IPS DF 6.9 (cell line): ENCODE measurements around the gene PDLIM4.

ENCODE experiments used
- DNase-seq: peaks from one replicate; pipeline ENCODE4 v3.0.0-alpha.2; 2013; ENCODE audit warnings: low read depth, low spot score
- H3K27ac ChIP-seq: one replicate; pipeline ENCODE4 v1.5.1; 2013; ENCODE audit warnings: low read length, control low read depth
- H3K27me3 ChIP-seq: 2 replicates; pipeline ENCODE4 v1.6.1; 2013; ENCODE audit warnings: mild to moderate bottlenecking, low read length; ENCODE audit not compliant: control insufficient read depth, insufficient read depth
- H3K36me3 ChIP-seq: 2 replicates; pipeline ENCODE4 v1.6.1; 2013; ENCODE audit warnings: low read length; ENCODE audit not compliant: control insufficient read depth, insufficient read depth
- H3K4me1 ChIP-seq: 2 replicates; pipeline ENCODE4 v1.6.1; 2013; ENCODE audit warnings: low read length; ENCODE audit not compliant: control insufficient read depth, insufficient read depth
- H3K4me3 ChIP-seq: 2 replicates; pipeline ENCODE4 v1.5.1; 2013; ENCODE audit warnings: mild to moderate bottlenecking, low read length
- H3K9me3 ChIP-seq: 2 replicates; pipeline ENCODE4 v1.6.1; 2013; ENCODE audit warnings: low read length, inconsistent platforms; ENCODE audit not compliant: control insufficient read depth, insufficient read depth
- WGBS: extraction: QIAGEN DNeasy Blood & Tissue Kit; methylation state at CpG from one replicate; pipeline ENCODE4 v1.1.7; 2013; ENCODE audit warnings: mixed read lengths, missing lambda C conversion rate; ENCODE audit not compliant: insufficient read length, insufficient coverage; 5-methylcytosine and 5-hydroxymethylcytosine counted together

The PDLIM4 gene

DNA sequence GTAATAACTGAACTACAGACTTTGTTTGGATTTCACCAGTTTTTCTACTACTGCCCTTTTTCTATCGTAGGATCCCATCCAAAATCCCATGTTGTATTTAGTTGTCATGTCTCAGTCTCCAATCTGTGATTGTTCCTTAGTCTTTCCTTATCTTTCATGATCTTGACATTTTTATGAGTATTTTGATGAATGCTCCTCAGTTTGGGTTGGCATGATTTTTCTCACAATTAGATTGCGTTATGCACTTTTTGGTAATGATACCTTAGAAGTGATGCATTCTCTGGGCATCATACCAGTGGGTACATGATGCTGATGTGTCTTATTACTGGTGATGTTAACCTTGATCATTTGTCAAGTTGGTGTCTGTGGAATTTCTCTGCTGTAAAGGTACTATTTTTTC lies 42.4 kb downstream of the PDLIM4 start:
- WGBS: no CpG with 5 or more reads among the region's 2 CpGs
- H3K27me3 ChIP-seq: peaks cover 4% of the 10 kb centered on the region; the same call in 1 of the 2 replicates
- no peaks in the 10 kb centered on the region for H3K36me3 ChIP-seq
- no peak for DNase-seq
- no peak overlapping the region for H3K27ac ChIP-seq
- no peaks in the 10 kb centered on the region for H3K9me3 ChIP-seq
- no peak overlapping the region for H3K4me3 ChIP-seq
- H3K4me1 ChIP-seq: peaks cover 3% of the 10 kb centered on the region

GRCh38 chr5:132300577-132301343 lies 43.3 kb downstream of the PDLIM4 start:
- Histone ChIP-seq H3K9me3 (no peaks in the 10 kb centered on the region), H3K4me3 (no peak overlapping the region), H3K27me3 (no peaks in the 10 kb centered on the region; the same call in 1 of the 2 replicates), H3K4me1 (0 out of 2 replicates have a peak, but pooled peaks cover 1% of the 10 kb centered on the region), H3K27ac (no peak overlapping the region), H3K36me3 (no peaks in the 10 kb centered on the region)
- WGBS: no CpG with 5 or more reads among the region's 6 CpGs
- no peak for DNase-seq

DNA sequence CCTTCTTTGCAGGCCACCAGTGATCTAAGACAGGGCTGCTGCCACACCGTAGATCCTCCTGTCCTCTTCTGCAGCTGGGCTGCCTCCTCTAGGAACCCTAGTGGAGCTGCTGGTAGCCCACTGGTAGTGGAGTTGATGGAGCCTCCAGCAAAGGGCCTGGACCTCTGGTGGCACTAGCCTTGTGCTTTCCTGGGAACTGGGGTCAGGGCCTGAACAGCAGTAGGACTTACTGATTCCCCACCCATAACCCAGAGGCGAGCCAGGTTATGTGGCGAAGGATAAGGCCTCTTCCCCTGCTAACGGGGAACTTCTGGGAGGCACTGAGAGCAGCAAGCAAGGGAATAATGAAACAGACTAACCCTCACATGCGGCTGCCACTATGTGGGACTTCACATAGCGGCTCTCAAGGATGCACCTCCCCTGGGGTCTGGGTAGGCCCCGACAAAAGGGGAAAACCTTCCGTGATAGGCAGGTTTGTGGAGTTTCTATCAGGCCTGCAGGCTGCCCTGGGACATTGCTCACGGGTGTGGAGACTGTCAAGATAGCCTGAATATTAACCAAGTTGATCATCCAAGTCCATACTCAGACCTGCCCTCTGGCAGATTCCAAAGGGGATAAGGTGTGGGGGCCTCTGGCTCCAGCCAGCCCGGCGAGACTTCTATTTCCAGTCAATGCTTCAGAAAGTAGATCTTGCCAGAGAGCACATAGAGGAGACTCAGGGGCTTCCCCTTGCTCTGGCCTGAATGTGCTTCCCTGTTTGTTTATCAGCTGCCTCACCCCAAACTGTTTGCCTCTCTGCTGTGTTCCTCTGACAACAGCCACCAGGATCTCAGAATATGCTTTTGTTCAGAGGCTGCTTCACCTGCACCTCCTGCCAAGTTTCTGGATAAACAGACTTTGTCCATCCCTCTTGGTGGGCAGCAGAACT lies 44.1 kb downstream of the PDLIM4 start:
- DNase-seq: no peak
- no peaks in the 10 kb centered on the region for H3K36me3 ChIP-seq
- WGBS: no CpG with 5 or more reads among the region's 11 CpGs

DNA sequence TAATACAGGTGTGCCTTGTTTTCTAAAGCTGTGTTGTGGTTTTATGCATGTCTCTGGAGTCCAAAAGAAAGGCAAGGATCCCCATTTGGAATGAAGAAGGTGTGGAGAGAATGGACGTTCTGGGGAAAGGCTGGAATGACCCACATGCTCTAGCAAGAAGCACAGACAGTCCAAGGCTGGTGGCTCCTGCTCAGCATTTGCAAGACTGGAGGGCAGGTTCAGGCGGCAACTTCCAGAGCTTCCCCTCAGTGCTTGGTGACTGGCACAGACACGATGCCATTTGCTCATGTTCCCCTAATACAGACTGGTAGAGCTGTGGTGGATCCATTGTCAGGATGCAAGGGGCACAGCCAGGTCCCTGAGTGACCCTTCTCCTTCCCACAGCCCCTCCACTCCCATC lies 44.9 kb downstream of the PDLIM4 start:
- H3K27me3 ChIP-seq: no peaks in the 10 kb centered on the region
- H3K36me3 ChIP-seq: no peaks in the 10 kb centered on the region
- no peaks in the 10 kb centered on the region for H3K9me3 ChIP-seq
- DNase-seq: no peak
- H3K27ac ChIP-seq: no peak overlapping the region
- WGBS: no CpG with 5 or more reads among the region's 3 CpGs
- no peak overlapping the region for H3K4me3 ChIP-seq
- 0 out of 2 replicates have a peak, but pooled peaks cover 1% of the 10 kb centered on the region for H3K4me1 ChIP-seq

More for the DNA sequence above, 44.1 kb downstream of the PDLIM4 start:
- Histone ChIP-seq H3K27ac (no peak overlapping the region), H3K9me3 (no peaks in the 10 kb centered on the region), H3K27me3 (no peaks in the 10 kb centered on the region), H3K4me3 (no peak overlapping the region), H3K4me1 (0 out of 2 replicates have a peak, but pooled peaks cover 1% of the 10 kb centered on the region)

GRCh38 chr5:132303589-132303988 lies 46.1 kb downstream of the PDLIM4 start:
- Histone ChIP-seq H3K4me1 (0 out of 2 replicates have a peak, but pooled peaks cover 1% of the 10 kb centered on the region), H3K9me3 (no peaks in the 10 kb centered on the region), H3K4me3 (no peak overlapping the region), H3K27me3 (no peaks in the 10 kb centered on the region), H3K27ac (no peak overlapping the region), H3K36me3 (no peaks in the 10 kb centered on the region)
- no peak for DNase-seq
- WGBS: no CpG with 5 or more reads among the region's 6 CpGs

GRCh38 chr5:132305420-132305819 lies 47.9 kb downstream of the PDLIM4 start:
- Histone ChIP-seq H3K36me3 (no peaks in the 10 kb centered on the region), H3K4me3 (no peak overlapping the region), H3K4me1 (0 out of 2 replicates have a peak, but pooled peaks cover 1% of the 10 kb centered on the region), H3K9me3 (no peaks in the 10 kb centered on the region), H3K27me3 (no peaks in the 10 kb centered on the region), H3K27ac (no peak overlapping the region)
- no CpG with 5 or more reads among the region's 2 CpGs for WGBS
- DNase-seq: no peak

- Histone ChIP-seq H3K9me3 (no peaks in the 10 kb centered on the region), H3K4me1 (no peaks in the 10 kb centered on the region), H3K27me3 (no peaks in the 10 kb centered on the region), H3K36me3 (no peaks in the 10 kb centered on the region), H3K27ac (no peak overlapping the region), H3K4me3 (no peak overlapping the region)
- no peak for DNase-seq
- no CpG with 5 or more reads among the region's 4 CpGs for WGBS
Measured at GRCh38 chr5:132308701-132309100, 51.2 kb downstream of the PDLIM4 start.

DNA sequence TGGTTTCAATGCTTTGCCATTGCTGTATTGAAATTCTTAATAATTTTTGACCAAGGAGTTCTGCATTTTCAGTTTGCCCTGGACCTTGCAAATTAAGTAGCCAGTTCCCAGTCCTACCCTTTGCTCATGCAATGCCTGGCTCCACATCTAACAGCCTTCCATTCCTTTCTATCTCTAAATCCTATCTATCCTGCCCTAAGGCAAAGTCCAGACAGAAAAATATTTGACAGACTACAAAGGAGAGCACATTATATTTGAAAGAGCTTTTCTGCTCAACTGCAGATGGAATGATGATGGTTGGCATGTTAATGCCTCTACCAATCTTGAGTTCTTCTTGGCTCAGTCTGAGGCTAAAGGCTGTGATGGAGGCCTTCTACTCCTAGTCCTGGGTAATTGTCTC lies 52.2 kb downstream of the PDLIM4 start:
- Histone ChIP-seq H3K9me3 (no peaks in the 10 kb centered on the region), H3K4me3 (no peak overlapping the region), H3K4me1 (no peaks in the 10 kb centered on the region), H3K27me3 (no peaks in the 10 kb centered on the region), H3K36me3 (no peaks in the 10 kb centered on the region), H3K27ac (no peak overlapping the region)
- DNase-seq: no peak

- DNase-seq: no peak
Measured at GRCh38 chr5:132310141-132310834, 52.8 kb downstream of the PDLIM4 start.

GRCh38 chr5:132313366-132313765 lies 55.9 kb downstream of the PDLIM4 start:
- Histone ChIP-seq H3K36me3 (no peaks in the 10 kb centered on the region), H3K27me3 (no peaks in the 10 kb centered on the region), H3K9me3 (no peaks in the 10 kb centered on the region), H3K27ac (no peak overlapping the region), H3K4me1 (0 out of 2 replicates have a peak, but pooled peaks cover 1% of the 10 kb centered on the region), H3K4me3 (no peak overlapping the region)
- no CpG with 5 or more reads among the region's 4 CpGs for WGBS
- no peak for DNase-seq

More at GRCh38 chr5:132310141-132310834, 52.8 kb downstream of the PDLIM4 start:
- no peak overlapping the region for H3K27ac ChIP-seq
- no peaks in the 10 kb centered on the region for H3K36me3 ChIP-seq
- no peak overlapping the region for H3K4me3 ChIP-seq
- no peaks in the 10 kb centered on the region for H3K9me3 ChIP-seq
- no peaks in the 10 kb centered on the region for H3K4me1 ChIP-seq
- no peaks in the 10 kb centered on the region for H3K27me3 ChIP-seq
- no CpG with 5 or more reads among the region's 11 CpGs for WGBS
